IMR-90 (cell line): Measurements from ENCODE around the gene CENPP. TPM values are rescaled to one million over a fixed set of nuclear protein-coding genes. Genes with fewer than 3 reads are reported as not detected.

Experiments used
- ATAC-seq: fragments of 200-7000 bp; cut with Tn5 transposase; 2 replicates; pipeline ENCODE4 v1.9.1; 2020; ENCODE audit warnings: low read depth, mild to moderate bottlenecking, moderate library complexity
- BruUV-seq: library from RNA; stranded (reverse); fragments of 400-500 nt; replicated peaks from 2 replicates; lab custom pipeline; 2021; lab: Mats Ljungman, UMichigan
- CTCF ChIA-PET: fragments of 300-600 bp; formaldehyde crosslinking; extraction: SDS; loops from one replicate; lab custom pipeline; 2021; ENCODE audit warnings: antibody characterized with exemption; lab: Yijun Ruan, JAX
- POLR2A ChIA-PET: fragments of 300-600 bp; sonication (Branson Sonifier 250); formaldehyde crosslinking; loops from one replicate; lab custom pipeline; 2022; ENCODE audit warnings: antibody characterized with exemption; ENCODE audit not compliant: unreplicated experiment; lab: Charles Lee
- DNase-seq: peaks from one replicate; pipeline ENCODE4 v3.0.0; 2013
- H2AFZ ChIP-seq: replicated peaks from 2 replicates; pipeline ENCODE3; 2013; ENCODE audit warnings: low read length, mild to moderate bottlenecking; ENCODE audit not compliant: poor library complexity
- H2AK5ac ChIP-seq: 2 replicates; pipeline ENCODE4 v1.6.1; 2013; ENCODE audit warnings: low read depth, low read length, inconsistent platforms
- H2AK9ac ChIP-seq: replicated peaks from 2 replicates; pipeline ENCODE3; 2013; ENCODE audit warnings: mild to moderate bottlenecking, low read depth, low read length, moderate library complexity; ENCODE audit not compliant: poor library complexity
- H2BK120ac ChIP-seq: 2 replicates; pipeline ENCODE4 v1.6.1; 2013; ENCODE audit warnings: low read depth, low read length, inconsistent platforms
- H2BK15ac ChIP-seq: 3 replicates; pipeline ENCODE4 v1.6.1; 2013; ENCODE audit warnings: low read depth, low read length, inconsistent platforms
- H2BK20ac ChIP-seq: 2 replicates; pipeline ENCODE4 v1.6.1; 2013; ENCODE audit warnings: low read depth, mild to moderate bottlenecking, inconsistent platforms, low read length, moderate library complexity
- H2BK5ac ChIP-seq: 2 replicates; pipeline ENCODE4 v1.6.1; 2013; ENCODE audit warnings: mild to moderate bottlenecking, low read depth, low read length, inconsistent platforms; ENCODE audit not compliant: poor library complexity, severe bottlenecking
- H3K14ac ChIP-seq: replicated peaks from 2 replicates; pipeline ENCODE4 v1.6.1; 2013; ENCODE audit warnings: low read depth, low read length, inconsistent platforms
- H3K18ac ChIP-seq: 2 replicates; pipeline ENCODE4 v1.6.1; 2013; ENCODE audit warnings: low read depth, low read length, control low read depth
- H3K23ac ChIP-seq: 2 replicates; pipeline ENCODE4 v1.6.1; 2013; ENCODE audit warnings: low read depth, low read length, inconsistent platforms
- H3K27ac ChIP-seq: 2 replicates; pipeline ENCODE4 v1.5.1; 2013; ENCODE audit warnings: mild to moderate bottlenecking, control low read depth, low read length; ENCODE audit not compliant: insufficient read depth
- H3K27me3 ChIP-seq: 2 replicates; pipeline ENCODE4 v1.6.1; 2013; ENCODE audit warnings: low read length; ENCODE audit not compliant: control insufficient read depth, insufficient read depth
- H3K36me3 ChIP-seq: 2 replicates; pipeline ENCODE4 v1.6.1; 2013; ENCODE audit warnings: low read length, mixed read lengths; ENCODE audit not compliant: control insufficient read depth, insufficient read depth
- H3K4ac ChIP-seq: 2 replicates; pipeline ENCODE4 v1.6.1; 2013; ENCODE audit warnings: low read depth, low read length, inconsistent platforms
- H3K4me1 ChIP-seq: 2 replicates; pipeline ENCODE4 v1.6.1; 2013; ENCODE audit warnings: low read length, mixed read lengths; ENCODE audit not compliant: control insufficient read depth, insufficient read depth
- H3K4me2 ChIP-seq: 2 replicates; pipeline ENCODE4 v1.6.1; 2013; ENCODE audit warnings: low read depth, mild to moderate bottlenecking, control low read depth, low read length, moderate library complexity
- H3K4me3 ChIP-seq: 2 replicates; pipeline ENCODE4 v1.5.1; 2013; ENCODE audit warnings: low read depth, mild to moderate bottlenecking, control low read depth, low read length, moderate library complexity; ENCODE audit not compliant: insufficient read depth
- H3K56ac ChIP-seq: 2 replicates; pipeline ENCODE4 v1.6.1; 2013; ENCODE audit warnings: low read length, inconsistent platforms; ENCODE audit not compliant: insufficient read depth; ENCODE audit errors: extremely low read depth
- H3K79me1 ChIP-seq, 2 experiments: 2 replicates each; pipeline ENCODE4 v1.6.1; 2013; ENCODE audit warnings: low read length in 2 of 2, inconsistent platforms in 1 of 2, low read depth in 1 of 2
- H3K9ac ChIP-seq: 2 replicates; pipeline ENCODE4 v1.6.1; 2013; ENCODE audit warnings: low read depth, low read length, control low read depth
- H3K9me1 ChIP-seq: 2 replicates; pipeline ENCODE4 v1.6.1; 2013; ENCODE audit warnings: low read length, inconsistent platforms; ENCODE audit not compliant: insufficient read depth
- H3K9me3 ChIP-seq: 2 replicates; pipeline ENCODE4 v1.6.1; 2013; ENCODE audit warnings: low read length; ENCODE audit not compliant: control insufficient read depth, insufficient read depth
- H4K20me1 ChIP-seq: 2 replicates; pipeline ENCODE4 v1.6.1; 2013; ENCODE audit warnings: low read length, inconsistent platforms; ENCODE audit not compliant: insufficient read depth
- H4K5ac ChIP-seq: 2 replicates; pipeline ENCODE4 v1.6.1; 2013; ENCODE audit warnings: mild to moderate bottlenecking, low read depth, low read length, control low read depth
- H4K8ac ChIP-seq, 2 experiments: 2 replicates each; pipeline ENCODE4 v1.6.1; 2013; ENCODE audit warnings: low read depth in 2 of 2, low read length in 2 of 2, control low read depth in 1 of 2, inconsistent platforms in 1 of 2
- H4K91ac ChIP-seq: 2 replicates; pipeline ENCODE4 v1.6.1; 2013; ENCODE audit warnings: low read depth, low read length, inconsistent platforms; ENCODE audit not compliant: insufficient read depth
- CTCF ChIP-seq: conservative IDR thresholded peaks from 2 replicates; pipeline ENCODE4 v1.5.1; 2012; ENCODE audit warnings: mild to moderate bottlenecking, low read depth, low read length, improper control_type of control experiment
- MAFK ChIP-seq: IDR thresholded peaks from 2 replicates; pipeline ENCODE4 v1.6.1; 2012; ENCODE audit warnings: low read depth, low read length, improper control_type of control experiment
- POLR2A ChIP-seq: IDR thresholded peaks from 2 replicates; pipeline ENCODE4 v1.6.1; 2012; ENCODE audit warnings: mild to moderate bottlenecking, low read depth, low read length
- RAD21 ChIP-seq: IDR thresholded peaks from 2 replicates; pipeline ENCODE4 v1.6.1; 2012; ENCODE audit warnings: low read length, improper control_type of control experiment
- RCOR1 ChIP-seq: IDR thresholded peaks from 2 replicates; pipeline ENCODE4 v1.6.1; 2012; ENCODE audit warnings: mild to moderate bottlenecking, low read length, improper control_type of control experiment; ENCODE audit not compliant: insufficient replicate concordance
- RFX5 ChIP-seq: IDR thresholded peaks from 2 replicates; pipeline ENCODE4 v1.8.0; 2012; ENCODE audit warnings: low read depth, mild to moderate bottlenecking, low read length, moderate library complexity
- SMC3 ChIP-seq: fragments of 150-350 bp; IDR thresholded peaks from 2 replicates; pipeline ENCODE4 v1.6.1; 2016; ENCODE audit warnings: low read depth, mild to moderate bottlenecking, antibody characterized with exemption, low read length, moderate library complexity
- WGBS, 2 experiments: methylation state at CpG; one replicate each; pipeline versions ENCODE4 v1.1.5 to v1.1.7; 2013; ENCODE audit warnings: missing lambda C conversion rate in 2 of 2; ENCODE audit not compliant: insufficient read length in 1 of 2; ENCODE audit errors: extremely low coverage in 2 of 2; 5-methylcytosine and 5-hydroxymethylcytosine counted together
- dilution Hi-C: fragments of 300-500 bp; cut with HindIII; formaldehyde crosslinking; loops from one replicate; pipeline ENCODE4 v1.14.3; 2018; ENCODE audit warnings: low sequenced_read_pairs; ENCODE audit not compliant: unreplicated experiment
- in situ Hi-C: fragments of 300-500 bp; cut with MboI; formaldehyde crosslinking; loops from 3 replicates; pipeline ENCODE4 v1.14.3; 2019; ENCODE audit warnings: low sequenced_read_pairs, inconsistent platforms, mixed read lengths
- intact Hi-C: fragments of 100-400 bp; cut with micrococcal nuclease; formaldehyde crosslinking; loops from 2 replicates; pipeline ENCODE4 v1.10.0; 2022
- polyA plus RNA-seq, 3 experiments: library from polyadenylated mRNA; depleted of rRNA; stranded (reverse); fragments of >200 nt; gene quantifications; 2 replicates each; pipeline ENCODE4 v1.2.3, GENCODE V29; 2012; ENCODE audit warnings: low replicate concordance in 1 of 3
- total RNA-seq: library from RNA; depleted of rRNA; stranded (reverse); fragments of >200 nt; gene quantifications from 2 replicates; pipeline ENCODE4 v1.2.3, GENCODE V29; 2012
- TF ChIP-seq, protein P1 (sequence below): fragments of 150-350 bp; IDR thresholded peaks from 2 replicates; pipeline ENCODE4 v1.6.1; 2017; ENCODE audit warnings: mild to moderate bottlenecking, antibody characterized with exemption, low read length, low read depth

Gene CENPP
- total and polyA plus RNA-seq, 2 of the 4 experiments (the other 2 are of a cell fraction) = 1.4 to 2.0 TPM

DNA sequence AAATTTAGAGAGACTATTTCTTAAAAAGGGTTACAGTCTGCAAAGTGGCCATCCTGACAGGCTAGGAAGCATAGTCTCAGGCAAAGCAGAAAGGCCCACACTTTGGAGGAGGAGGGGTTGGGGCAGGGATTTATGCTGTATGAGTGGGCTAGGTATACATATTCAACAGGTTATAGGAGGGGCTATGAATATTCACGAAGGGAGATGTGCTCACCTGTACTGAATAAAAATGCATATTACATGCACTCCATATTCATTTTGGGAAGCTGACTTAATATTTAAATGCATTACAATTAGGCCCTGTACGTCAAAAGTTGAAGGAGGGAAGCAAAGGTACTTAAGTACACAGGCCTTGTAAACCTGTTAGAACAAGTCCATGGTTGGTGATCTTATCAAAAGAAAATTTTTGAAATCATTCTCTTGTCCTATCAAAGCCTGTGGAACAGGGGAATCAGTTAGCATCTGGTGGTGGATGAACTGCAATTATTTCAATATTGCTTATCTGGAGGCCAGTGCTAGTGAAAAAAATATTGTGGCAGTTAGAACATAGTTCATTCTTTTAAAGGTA is 1.6 kb downstream of the CENPP start:
- no peak overlapping the region for H3K4me2 ChIP-seq
- H2AFZ ChIP-seq = no peak overlapping the region
- no peak overlapping the region for H2BK5ac ChIP-seq
- no peaks in the 10 kb centered on the region for H4K20me1 ChIP-seq
- H3K14ac ChIP-seq = no peak overlapping the region
- H3K36me3 ChIP-seq = 0 out of 2 replicates have a peak, but pooled peaks cover 3% of the 10 kb centered on the region
- ChIA-PET CTCF (interaction anchor here (1.3 to 1.6 kb wide), 3 partner anchors 48 to 307 kb away, joined by 3 to 10 read pairs (median 4); no protein-coding TSS in a partner anchor), POLR2A (no interaction called here)
- no peak overlapping the region for H2AK9ac ChIP-seq
- H3K4me3 ChIP-seq = no peak overlapping the region
- H3K4ac ChIP-seq = no peak overlapping the region
- no peak overlapping the region for H4K5ac ChIP-seq
- no peak overlapping the region for H2BK15ac ChIP-seq
- no peak overlapping the region for H3K9ac ChIP-seq
- H4K91ac ChIP-seq = no peak overlapping the region
- no peak overlapping the region for H2BK20ac ChIP-seq
- in situ Hi-C loops = loop anchor here (5.0 to 25.0 kb wide), 2 partner anchors 310 to 460 kb away; no protein-coding TSS in a partner anchor
- H3K23ac ChIP-seq = no peak overlapping the region
- DNase-seq (no peak), ATAC-seq (no peak)
- no peaks in the 10 kb centered on the region for H3K9me3 ChIP-seq
- H3K79me1 ChIP-seq = peaks cover 16 to 38% of the 10 kb centered on the region in 2 experiments
- no peak overlapping the region for H3K18ac ChIP-seq
- no CpG with 5 or more reads among the region's 2 CpGs for WGBS, 2 experiments
- no peak overlapping the region for H4K8ac ChIP-seq
- dilution Hi-C loops = no loop called here
- H2BK120ac ChIP-seq = no peak overlapping the region
- H3K56ac ChIP-seq = no peak overlapping the region
- BruUV-seq = no TSS peak
- no peak overlapping the region for H2AK5ac ChIP-seq
- no peaks in the 10 kb centered on the region for H3K4me1 ChIP-seq
- no peaks in the 10 kb centered on the region for H3K9me1 ChIP-seq
- TF ChIP-seq MAFK (no peak), RFX5 (no peak), RCOR1 (no peak), CTCF (no peak), POLR2A (no peak), RAD21 (no peak), SMC3 (no peak)
- TF ChIP-seq, protein P1, sequence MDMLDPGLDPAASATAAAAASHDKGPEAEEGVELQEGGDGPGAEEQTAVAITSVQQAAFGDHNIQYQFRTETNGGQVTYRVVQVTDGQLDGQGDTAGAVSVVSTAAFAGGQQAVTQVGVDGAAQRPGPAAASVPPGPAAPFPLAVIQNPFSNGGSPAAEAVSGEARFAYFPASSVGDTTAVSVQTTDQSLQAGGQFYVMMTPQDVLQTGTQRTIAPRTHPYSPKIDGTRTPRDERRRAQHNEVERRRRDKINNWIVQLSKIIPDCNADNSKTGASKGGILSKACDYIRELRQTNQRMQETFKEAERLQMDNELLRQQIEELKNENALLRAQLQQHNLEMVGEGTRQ = no peak
- intact Hi-C loops = no loop called here
- no peak overlapping the region for H3K27ac ChIP-seq
- H3K27me3 ChIP-seq = no peaks in the 10 kb centered on the region
